Measurements from ENCODE around the gene ARID3B.
"Not testable (repeated sequence)": the region's sequence is repeated elsewhere in the genome, so short reads cannot be mapped to it uniquely, and the experiment has no call there.

The ARID3B gene

GRCh38 chr15:74621546-74621920 is 80.5 kb downstream of the ARID3B start:
- DNase-seq (ENCODE audit: low read depth): no peak

- no peak for DNase-seq (ENCODE audit: low read depth)
These were observed 80.9 kb downstream of the ARID3B start for GRCh38 chr15:74621936-74622335.

- DNase-seq (ENCODE audit: low read depth): no peak
These were observed 81.7 kb downstream of the ARID3B start for GRCh38 chr15:74622758-74623157.

- no peak for DNase-seq (ENCODE audit: low read depth)
These were observed 83.1 kb downstream of the ARID3B start for GRCh38 chr15:74624020-74624602.

- DNase-seq (ENCODE audit: low read depth): no peak
These were observed 84.7 kb downstream of the ARID3B start for GRCh38 chr15:74625693-74626092.

- no peak for DNase-seq (ENCODE audit: low read depth)
These were observed 85.3 kb downstream of the ARID3B start for GRCh38 chr15:74626336-74626735.

- no peak for DNase-seq (ENCODE audit: low read depth)
These were observed 86.0 kb downstream of the ARID3B start for GRCh38 chr15:74626752-74627692.

- no peak for DNase-seq (ENCODE audit: low read depth)
These were observed 86.7 kb downstream of the ARID3B start for GRCh38 chr15:74627766-74628165.

- DNase-seq (ENCODE audit: low read depth): no peak
These were observed 87.2 kb downstream of the ARID3B start for GRCh38 chr15:74628199-74628598.

- no peak for DNase-seq (ENCODE audit: low read depth)
These were observed 87.9 kb downstream of the ARID3B start for GRCh38 chr15:74628949-74629348.

- not testable (repeated sequence) for DNase-seq (ENCODE audit: low read depth)
These were observed 88.7 kb downstream of the ARID3B start for GRCh38 chr15:74629696-74630095.

GRCh38 chr15:74630284-74631086 is 89.5 kb downstream of the ARID3B start:
- no peak for DNase-seq (ENCODE audit: low read depth)

GRCh38 chr15:74631087-74631385 is 90.0 kb downstream of the ARID3B start:
- no peak for DNase-seq (ENCODE audit: low read depth)

- no peak for DNase-seq (ENCODE audit: low read depth)
These were observed 90.4 kb downstream of the ARID3B start for GRCh38 chr15:74631408-74631807.

GRCh38 chr15:74631935-74632560 is 91.0 kb downstream of the ARID3B start:
- DNase-seq (ENCODE audit: low read depth): no peak

- DNase-seq (ENCODE audit: low read depth): no peak
These were observed 91.6 kb downstream of the ARID3B start for GRCh38 chr15:74632601-74633000.

- DNase-seq (ENCODE audit: low read depth): no peak
These were observed 92.8 kb downstream of the ARID3B start for GRCh38 chr15:74633781-74634180.

- peak; percentile 52 for DNase-seq (ENCODE audit: low read depth)
These were observed 94.2 kb downstream of the ARID3B start for GRCh38 chr15:74635228-74635627.

GRCh38 chr15:74636984-74637383 is 96.0 kb downstream of the ARID3B start:
- no peak for DNase-seq (ENCODE audit: low read depth)

GRCh38 chr15:74641151-74641550 is 100.1 kb downstream of the ARID3B start:
- no peak for DNase-seq (ENCODE audit: low read depth)

- DNase-seq (ENCODE audit: low read depth): no peak
These were observed 101.3 kb downstream of the ARID3B start for GRCh38 chr15:74642348-74642733.
